EH (cell line): ENCODE data around the gene HPS5.

ENCODE experiments used
- DNase-seq: peaks from one replicate; pipeline ENCODE4 v3.0.0-alpha.2; 2015; ENCODE audit warnings: low read depth

The HPS5 gene

DNA sequence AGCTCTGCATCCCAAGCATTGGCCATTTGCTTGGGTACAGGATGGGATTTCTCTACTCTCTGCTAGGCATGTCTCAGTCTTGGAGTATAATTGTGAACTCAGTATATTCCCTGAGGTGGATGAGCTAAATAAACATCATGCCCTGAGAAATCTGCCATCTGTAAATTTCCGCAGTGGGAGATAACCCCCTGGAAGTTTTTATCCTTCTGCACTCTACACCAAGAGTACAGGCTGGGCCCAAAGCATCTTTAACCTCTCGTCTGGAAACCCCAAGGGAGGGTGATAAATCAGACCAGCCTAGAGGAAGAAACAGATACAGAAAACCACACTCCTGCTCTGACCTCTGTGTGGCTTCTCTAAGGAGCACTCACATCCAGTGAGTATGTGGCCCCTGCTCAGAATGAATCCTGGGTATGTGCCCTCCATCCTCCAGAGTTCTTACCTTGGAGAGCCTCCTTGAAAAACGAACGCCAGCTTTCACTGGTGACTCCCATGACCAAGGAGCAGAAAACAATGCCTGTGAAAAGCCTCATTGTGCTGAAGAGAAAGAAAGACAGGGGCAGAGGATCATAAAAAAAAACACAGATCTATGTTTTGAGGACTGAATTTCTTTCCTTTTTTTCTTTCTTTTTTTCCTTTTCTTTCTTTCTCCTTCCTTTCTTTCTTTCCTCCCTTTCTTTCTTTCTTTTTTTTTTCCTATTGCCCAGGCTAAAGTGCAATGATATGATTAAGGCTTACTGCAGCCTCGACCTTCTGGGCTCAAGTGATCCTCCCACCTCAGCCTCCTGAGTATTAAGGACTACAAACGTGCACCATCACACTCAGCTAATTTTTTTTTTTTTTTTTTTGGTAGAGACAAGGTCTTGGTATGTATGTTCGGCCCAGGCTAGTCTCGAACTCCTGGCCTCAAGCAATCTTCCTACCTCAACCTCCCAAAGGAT is 86.3 kb downstream of the HPS5 start:
- DNase-seq = no peak

DNA sequence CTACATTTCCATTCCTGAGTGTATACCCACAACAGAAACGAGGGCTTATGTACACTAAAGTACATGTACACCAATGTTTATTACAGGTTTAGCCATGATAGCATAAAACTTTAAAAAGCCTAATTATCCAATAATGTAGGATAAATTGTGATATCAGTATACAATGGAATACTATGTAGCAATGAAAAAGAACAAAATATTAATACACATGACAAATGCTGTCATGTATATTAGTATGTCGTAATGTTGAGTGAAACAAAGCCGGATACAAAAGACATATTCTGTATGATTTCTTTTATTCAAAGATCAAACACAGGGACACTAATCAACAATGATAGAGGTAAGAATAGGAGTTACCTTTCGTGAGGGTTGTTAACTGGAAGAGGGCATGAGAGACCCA is 88.0 kb downstream of the HPS5 start:
- DNase-seq = no peak

DNA sequence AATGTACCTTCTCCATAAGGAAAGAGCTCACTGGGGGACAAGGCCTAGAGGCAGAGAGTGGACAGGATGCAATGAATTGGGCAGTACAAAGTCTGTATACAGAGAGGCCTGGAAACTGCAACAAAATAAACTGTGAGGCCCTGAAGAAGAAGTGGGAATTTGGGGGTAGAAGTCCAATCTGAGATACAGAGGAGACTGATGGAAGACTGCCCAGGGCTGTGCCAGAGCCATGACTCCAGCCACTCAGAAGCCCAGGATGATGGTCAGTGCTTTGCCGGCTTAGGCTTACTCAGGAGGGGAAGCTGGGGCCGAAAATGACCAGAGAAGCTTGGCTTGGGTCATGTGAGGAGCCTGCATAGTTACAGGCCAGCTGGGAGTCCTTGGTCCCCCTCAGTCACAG is 91.1 kb downstream of the HPS5 start:
- DNase-seq = no peak

DNA sequence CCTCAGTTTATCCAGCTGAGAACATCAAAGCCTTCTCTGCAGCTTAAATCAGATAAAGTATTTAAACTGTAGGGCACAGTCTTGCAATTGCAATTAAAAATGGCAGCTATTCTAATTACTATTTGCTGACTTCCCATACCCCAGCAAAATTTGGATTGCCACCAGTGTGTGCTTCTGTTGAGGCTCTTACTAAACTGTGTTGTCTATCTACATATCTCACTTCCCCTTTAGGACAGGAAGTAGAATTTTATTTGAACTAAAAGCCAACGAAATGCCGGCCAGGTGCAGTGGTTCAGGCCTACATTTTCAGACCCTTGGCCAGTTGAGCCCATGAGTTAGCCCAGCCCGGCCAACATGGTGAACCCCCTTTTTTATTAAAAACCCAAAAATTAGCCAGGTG is 92.4 kb downstream of the HPS5 start:
- DNase-seq = no peak
